ENCODE data around the gene CHSY3. TPM values are rescaled to one million over a fixed set of nuclear protein-coding genes. Genes with fewer than 3 reads are reported as not detected.

Gene CHSY3
- total RNA-seq, 2 donors from 2014 or later = 0.09 to 2.0 TPM

DNA sequence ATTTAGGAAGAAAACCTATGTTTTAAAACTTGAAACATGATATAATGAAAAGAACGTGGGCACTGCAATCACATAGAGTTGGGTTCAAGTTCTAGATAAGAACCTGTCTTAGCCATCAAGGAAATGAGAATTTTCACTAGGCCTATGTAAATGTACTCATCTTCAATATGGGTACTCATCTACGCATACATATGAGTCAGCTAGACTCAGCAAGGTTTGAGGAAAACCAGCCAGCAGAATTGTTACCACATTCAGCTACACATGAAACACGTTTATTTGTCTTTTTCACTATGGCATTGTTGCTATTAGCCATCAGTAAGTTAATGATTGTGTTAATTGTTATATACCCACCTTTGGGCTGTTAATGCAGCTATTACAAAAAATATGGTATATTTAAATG is 146.3 kb downstream of the CHSY3 start:
- no peak for DNase-seq (ENCODE audit: low spot score)
- 79% methylated on average over 3 of the region's 3 CpGs for WGBS
- TF ChIP-seq POLR2AphosphoS5 (IDR thresholded peaks at IDR 0.05) = no peak
- no peak for TF ChIP-seq POLR2A (IDR thresholded peaks at IDR 0.05)
- TF ChIP-seq, protein P1, sequence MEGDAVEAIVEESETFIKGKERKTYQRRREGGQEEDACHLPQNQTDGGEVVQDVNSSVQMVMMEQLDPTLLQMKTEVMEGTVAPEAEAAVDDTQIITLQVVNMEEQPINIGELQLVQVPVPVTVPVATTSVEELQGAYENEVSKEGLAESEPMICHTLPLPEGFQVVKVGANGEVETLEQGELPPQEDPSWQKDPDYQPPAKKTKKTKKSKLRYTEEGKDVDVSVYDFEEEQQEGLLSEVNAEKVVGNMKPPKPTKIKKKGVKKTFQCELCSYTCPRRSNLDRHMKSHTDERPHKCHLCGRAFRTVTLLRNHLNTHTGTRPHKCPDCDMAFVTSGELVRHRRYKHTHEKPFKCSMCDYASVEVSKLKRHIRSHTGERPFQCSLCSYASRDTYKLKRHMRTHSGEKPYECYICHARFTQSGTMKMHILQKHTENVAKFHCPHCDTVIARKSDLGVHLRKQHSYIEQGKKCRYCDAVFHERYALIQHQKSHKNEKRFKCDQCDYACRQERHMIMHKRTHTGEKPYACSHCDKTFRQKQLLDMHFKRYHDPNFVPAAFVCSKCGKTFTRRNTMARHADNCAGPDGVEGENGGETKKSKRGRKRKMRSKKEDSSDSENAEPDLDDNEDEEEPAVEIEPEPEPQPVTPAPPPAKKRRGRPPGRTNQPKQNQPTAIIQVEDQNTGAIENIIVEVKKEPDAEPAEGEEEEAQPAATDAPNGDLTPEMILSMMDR (IDR thresholded peaks at IDR 0.05) = no peak
- no peaks in the 10 kb centered on the region for H3K4me1 ChIP-seq (replicated peaks)
- H3K27me3 ChIP-seq (replicated peaks; ENCODE audit: insufficient read depth) = no peaks in the 10 kb centered on the region
- H3K4me3 ChIP-seq = no peak overlapping the region
- H3K27ac ChIP-seq = no peak overlapping the region
- intact Hi-C loops (cut with DNase I) = no loop called here
- H3K36me3 ChIP-seq = no peaks in the 10 kb centered on the region
- no peaks in the 10 kb centered on the region for H3K9me3 ChIP-seq

DNA sequence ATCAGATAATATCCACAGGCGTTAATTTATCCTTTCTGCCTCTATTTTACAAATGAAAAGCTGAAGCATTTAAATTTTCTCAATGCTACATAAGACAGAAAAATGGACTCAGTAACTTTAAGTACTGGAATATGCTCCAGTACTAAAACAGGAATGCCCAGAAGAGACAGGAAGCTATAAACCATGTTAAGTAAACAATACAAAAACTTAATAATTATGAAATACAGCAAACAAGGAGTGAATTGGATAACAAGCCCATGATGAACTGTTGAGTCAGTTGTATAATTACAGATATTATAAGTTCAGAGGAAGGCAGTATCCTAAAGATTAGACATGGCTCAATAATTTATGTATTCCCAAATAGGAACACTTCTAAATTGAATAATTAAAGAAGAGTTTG is 148.5 kb downstream of the CHSY3 start:
- Histone ChIP-seq H3K4me1 (replicated peaks) (no peaks in the 10 kb centered on the region), H3K4me3 (no peak overlapping the region), H3K36me3 (no peaks in the 10 kb centered on the region), H3K9me3 (no peaks in the 10 kb centered on the region), H3K27ac (no peak overlapping the region), H3K27me3 (replicated peaks; ENCODE audit: insufficient read depth) (no peaks in the 10 kb centered on the region)
- no peak for DNase-seq (ENCODE audit: low spot score)
- 75% methylated on average over 1 of the region's 1 CpG for WGBS
- intact Hi-C loops (cut with DNase I) = no loop called here
- TF ChIP-seq, protein P1 (IDR thresholded peaks at IDR 0.05) = no peak
- TF ChIP-seq POLR2AphosphoS5 (IDR thresholded peaks at IDR 0.05) (no peak), POLR2A (IDR thresholded peaks at IDR 0.05) (no peak)

DNA sequence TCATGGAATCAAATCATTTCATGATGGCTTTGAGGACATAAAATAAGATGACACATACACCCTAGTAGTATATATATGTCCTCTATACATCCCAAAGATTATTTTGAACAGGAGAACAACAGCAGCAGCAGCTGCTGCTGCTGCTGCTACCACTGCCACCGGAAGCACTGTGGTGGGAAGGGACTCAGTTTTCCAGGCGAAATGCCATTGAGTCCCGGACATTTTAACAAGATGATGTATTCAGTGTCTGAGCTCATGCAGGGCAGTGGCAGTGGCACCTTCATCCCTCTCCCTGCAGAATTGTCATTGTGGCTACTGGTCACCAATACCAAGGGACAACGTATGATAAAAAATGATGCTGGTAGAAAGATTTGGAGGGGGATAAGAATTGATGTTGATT is 151.3 kb downstream of the CHSY3 start:
- WGBS = 69% methylated on average over 4 of the region's 4 CpGs

DNA sequence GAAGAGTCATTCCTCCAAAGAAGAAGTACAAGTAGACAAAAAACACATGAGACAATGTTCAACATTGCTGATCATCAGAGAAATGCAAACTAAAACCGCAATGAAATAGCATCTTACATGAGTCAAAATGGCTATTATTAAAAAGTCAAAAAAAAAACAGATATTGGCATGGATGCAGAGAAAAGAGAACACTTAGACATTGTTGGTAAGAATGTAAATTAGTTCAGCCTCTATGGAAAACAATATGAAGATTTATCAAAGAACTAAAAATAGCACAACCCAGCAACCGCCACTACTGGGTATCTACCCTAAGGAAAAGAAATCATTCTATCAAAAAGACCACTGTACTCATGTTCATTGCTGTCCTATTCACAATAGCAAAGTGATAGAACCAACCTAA is 157.5 kb downstream of the CHSY3 start:
- no peaks in the 10 kb centered on the region for H3K27me3 ChIP-seq (replicated peaks; ENCODE audit: insufficient read depth)
- DNase-seq (ENCODE audit: low spot score) = no peak
- no peak overlapping the region for H3K4me3 ChIP-seq
- H3K27ac ChIP-seq = no peak overlapping the region
- no peaks in the 10 kb centered on the region for H3K4me1 ChIP-seq (replicated peaks)
- H3K9me3 ChIP-seq = no peaks in the 10 kb centered on the region
- intact Hi-C loops (cut with DNase I) = no loop called here
- WGBS = 94% methylated on average over 2 of the region's 2 CpGs
- no peaks in the 10 kb centered on the region for H3K36me3 ChIP-seq
- TF ChIP-seq POLR2A (IDR thresholded peaks at IDR 0.05) = no peak
- TF ChIP-seq, protein P1 (IDR thresholded peaks at IDR 0.05) = no peak
- TF ChIP-seq POLR2AphosphoS5 (IDR thresholded peaks at IDR 0.05) = no peak

More for the DNA sequence above, 151.3 kb downstream of the CHSY3 start:
- Histone ChIP-seq H3K4me1 (replicated peaks) (no peaks in the 10 kb centered on the region), H3K4me3 (no peak overlapping the region), H3K9me3 (no peaks in the 10 kb centered on the region), H3K36me3 (no peaks in the 10 kb centered on the region), H3K27ac (no peak overlapping the region), H3K27me3 (replicated peaks; ENCODE audit: insufficient read depth) (no peaks in the 10 kb centered on the region)
- no peak for DNase-seq (ENCODE audit: low spot score)
- TF ChIP-seq POLR2A (IDR thresholded peaks at IDR 0.05) (no peak), POLR2AphosphoS5 (IDR thresholded peaks at IDR 0.05) (no peak)
- TF ChIP-seq, protein P1 (IDR thresholded peaks at IDR 0.05) = no peak
- intact Hi-C loops (cut with DNase I) = no loop called here

DNA sequence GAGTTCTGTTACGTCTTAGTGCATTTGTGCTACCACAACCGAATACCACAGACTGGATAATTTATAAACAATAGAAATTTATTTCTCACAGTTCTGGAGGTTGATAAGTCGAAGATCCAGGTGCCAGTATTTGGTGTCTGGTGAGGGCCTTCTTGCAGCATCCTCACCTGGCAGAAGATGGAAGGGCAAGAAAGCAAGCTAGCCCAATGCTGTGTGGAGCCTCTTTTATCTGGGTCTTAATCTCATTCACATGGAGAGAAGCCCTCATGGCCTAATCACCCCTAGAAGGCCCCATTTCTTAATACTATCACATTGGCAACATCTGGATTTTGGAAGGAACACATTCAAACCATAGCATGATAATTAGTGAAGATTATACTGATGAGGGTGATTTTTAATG is 159.3 kb downstream of the CHSY3 start:
- no peaks in the 10 kb centered on the region for H3K9me3 ChIP-seq
- H3K27me3 ChIP-seq (replicated peaks; ENCODE audit: insufficient read depth) = no peaks in the 10 kb centered on the region
- DNase-seq (ENCODE audit: low spot score) = no peak
- no peaks in the 10 kb centered on the region for H3K4me1 ChIP-seq (replicated peaks)
- WGBS = 94% methylated on average over 3 of the region's 3 CpGs
- intact Hi-C loops (cut with DNase I) = no loop called here
- no peaks in the 10 kb centered on the region for H3K36me3 ChIP-seq
- H3K4me3 ChIP-seq = no peak overlapping the region
- H3K27ac ChIP-seq = no peak overlapping the region
- TF ChIP-seq POLR2A (IDR thresholded peaks at IDR 0.05) (no peak), POLR2AphosphoS5 (IDR thresholded peaks at IDR 0.05) (no peak)
- TF ChIP-seq, protein P1 (IDR thresholded peaks at IDR 0.05) = no peak
